Stomach smooth muscle (tissue), 2 donors: ENCODE data around the gene SDC1.

Experiments used
- H3K27ac ChIP-seq: one replicate; pipeline ENCODE4 v1.7.0; 2013; ENCODE audit warnings: mild to moderate bottlenecking, low read length, inconsistent platforms
- H3K27me3 ChIP-seq, 2 donors: one replicate each; pipeline ENCODE4 v1.7.0; 2013; ENCODE audit warnings: low read length in 2 of 2; ENCODE audit not compliant: insufficient read depth in 2 of 2, control insufficient read depth in 1 of 2
- H3K36me3 ChIP-seq, 2 donors: one replicate each; pipeline ENCODE4 v1.7.0; 2013; ENCODE audit warnings: low read length in 2 of 2; ENCODE audit not compliant: control insufficient read depth in 2 of 2, insufficient read depth in 2 of 2
- H3K4me1 ChIP-seq: one replicate; pipeline ENCODE4 v1.7.0; 2013; ENCODE audit warnings: low read length; ENCODE audit not compliant: control insufficient read depth, insufficient read depth
- H3K4me3 ChIP-seq, 2 donors: one replicate each; pipeline ENCODE4 v1.7.0; 2013; ENCODE audit warnings: low read length in 2 of 2
- H3K9ac ChIP-seq, 2 donors: one replicate each; pipeline ENCODE4 v1.7.0; 2013; ENCODE audit warnings: low read length in 2 of 2, mild to moderate bottlenecking in 1 of 2
- H3K9me3 ChIP-seq, 2 donors: one replicate each; pipeline ENCODE4 v1.7.0; 2013; ENCODE audit warnings: low read length in 2 of 2; ENCODE audit not compliant: control insufficient read depth in 2 of 2
- donor health status: healthy.
- donor health status: Pancreatic carcinoma.

SDC1 gene

DNA sequence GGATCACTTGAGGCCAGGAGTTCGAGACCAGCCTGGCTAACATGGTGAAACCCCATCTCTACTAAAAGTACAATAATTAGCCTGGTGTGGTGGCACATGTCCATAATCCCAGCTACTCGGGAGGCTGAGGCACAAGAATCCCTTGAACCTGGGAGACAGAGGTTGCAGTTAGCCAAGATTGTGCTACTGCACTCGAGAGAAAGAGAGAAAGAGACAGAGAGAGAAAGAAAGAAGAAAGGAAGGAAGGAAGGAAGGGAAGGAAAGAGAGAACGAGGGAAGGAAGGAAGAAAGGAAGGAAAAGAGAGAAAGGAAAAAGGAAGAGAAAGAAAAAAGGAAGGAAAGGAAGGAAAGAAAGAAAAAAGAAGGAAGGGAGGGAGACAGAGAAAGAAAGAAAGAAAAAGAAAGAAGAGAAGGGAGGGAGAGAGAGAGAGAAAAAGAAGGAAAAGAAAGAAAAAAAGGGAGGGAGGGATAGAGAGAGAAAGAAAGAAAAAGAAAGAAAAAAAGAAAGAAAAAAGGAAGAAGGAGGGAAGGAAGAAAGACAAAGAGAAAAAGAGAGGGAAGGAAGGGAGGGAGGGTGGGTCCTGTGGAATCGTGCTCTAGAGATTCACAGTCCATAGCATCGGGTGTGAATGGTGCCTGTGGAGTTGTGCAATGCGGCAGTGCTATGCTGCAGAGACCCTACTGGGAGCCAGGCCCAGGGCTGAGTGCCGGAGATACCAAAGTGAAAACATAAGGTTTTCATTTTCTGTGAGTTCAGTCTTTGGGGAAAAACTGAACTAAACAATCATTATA lies 4.6 kb upstream of the SDC1 start:
- Histone ChIP-seq H3K9ac (no peak overlapping the region), H3K36me3 (no peaks in the 10 kb centered on the region), H3K27me3 (peaks cover 3 to 10% of the 10 kb centered on the region in 2 donors), H3K27ac (no peak overlapping the region), H3K4me1 (peaks cover 13% of the 10 kb centered on the region), H3K4me3 (no peak overlapping the region), H3K9me3 (no peaks in the 10 kb centered on the region)

GRCh38 chr2:20227894-20228505 lies 3.1 kb upstream of the SDC1 start:
- Histone ChIP-seq H3K9me3 (no peaks in the 10 kb centered on the region), H3K36me3 (no peaks in the 10 kb centered on the region), H3K4me3 (no peak overlapping the region), H3K9ac (no peak overlapping the region), H3K4me1 (peaks cover 23% of the 10 kb centered on the region), H3K27ac (no peak overlapping the region), H3K27me3 (peaks cover 3 to 10% of the 10 kb centered on the region in 2 donors)

GRCh38 chr2:20226152-20226545 lies 1.2 kb upstream of the SDC1 start:
- Histone ChIP-seq H3K4me3 (no peak overlapping the region), H3K27ac (no peak overlapping the region), H3K27me3 (peaks cover 3 to 10% of the 10 kb centered on the region in 2 donors), H3K9me3 (no peaks in the 10 kb centered on the region), H3K36me3 (no peaks in the 10 kb centered on the region), H3K4me1 (peaks cover 27% of the 10 kb centered on the region), H3K9ac (no peak overlapping the region)

DNA sequence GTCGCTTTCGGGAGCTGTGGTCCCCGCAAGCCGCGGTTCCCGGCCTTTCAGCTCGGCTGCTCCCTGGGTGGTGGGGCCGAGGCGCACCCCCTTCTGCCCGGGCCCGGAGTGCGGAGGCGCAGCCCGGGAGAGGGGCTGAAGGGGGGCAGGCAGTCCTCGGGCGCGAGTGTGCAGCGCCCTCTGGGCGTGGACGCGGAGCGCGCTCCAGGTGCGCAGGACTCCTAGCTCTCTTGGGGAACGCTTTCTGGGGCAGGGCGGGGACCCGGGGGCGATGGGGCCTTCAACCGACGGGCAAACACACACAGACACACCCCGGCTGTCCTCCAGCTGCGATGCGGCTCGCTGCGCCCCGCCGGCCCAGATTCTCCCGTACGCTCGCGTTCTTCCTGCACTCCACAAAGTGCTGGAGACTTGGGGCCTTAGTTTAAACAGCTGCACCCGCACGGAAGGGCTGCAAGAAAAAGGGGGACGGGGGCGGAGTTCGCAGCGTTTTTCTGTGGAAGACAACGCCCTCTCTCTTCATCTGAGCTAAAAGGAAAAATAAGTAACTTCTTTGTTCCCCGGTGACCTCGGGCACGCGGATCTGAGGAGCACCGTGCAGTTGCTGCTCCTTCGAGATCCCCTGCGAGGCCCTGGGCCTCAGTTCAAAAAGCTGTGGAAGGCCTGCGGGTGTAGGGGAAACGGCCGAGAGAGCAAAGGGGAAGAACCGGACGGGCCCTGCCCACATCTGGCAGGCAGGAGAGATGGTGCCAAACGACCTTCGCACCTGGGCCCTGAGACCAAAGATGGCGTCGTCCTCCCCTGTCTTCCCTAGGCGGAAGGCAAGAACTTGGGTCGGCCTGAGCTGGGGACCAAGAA lies 593 bp upstream of the SDC1 start:
- Histone ChIP-seq H3K9ac (no peak overlapping the region), H3K4me1 (peaks cover 27% of the 10 kb centered on the region), H3K4me3 (peak overlapping the region; percentile 46 to 74)

GRCh38 chr2:20224164-20224715 lies 690 bp downstream of the SDC1 start:
- no peaks in the 10 kb centered on the region for H3K36me3 ChIP-seq
- H3K4me3 ChIP-seq, result peak overlapping the region; percentile 67 to 79
- H3K27ac ChIP-seq, result no peak overlapping the region
- peak overlapping the region in 1 of 2 donors; percentile 25 for H3K9ac ChIP-seq
- H3K9me3 ChIP-seq, result no peaks in the 10 kb centered on the region
- peaks cover 27% of the 10 kb centered on the region for H3K4me1 ChIP-seq
- peaks cover 3 to 10% of the 10 kb centered on the region in 2 donors for H3K27me3 ChIP-seq

More for the DNA sequence above, 593 bp upstream of the SDC1 start:
- no peak overlapping the region for H3K27ac ChIP-seq
- H3K36me3 ChIP-seq, result no peaks in the 10 kb centered on the region
- H3K9me3 ChIP-seq, result no peaks in the 10 kb centered on the region
- H3K27me3 ChIP-seq, result peaks cover 3 to 10% of the 10 kb centered on the region in 2 donors

DNA sequence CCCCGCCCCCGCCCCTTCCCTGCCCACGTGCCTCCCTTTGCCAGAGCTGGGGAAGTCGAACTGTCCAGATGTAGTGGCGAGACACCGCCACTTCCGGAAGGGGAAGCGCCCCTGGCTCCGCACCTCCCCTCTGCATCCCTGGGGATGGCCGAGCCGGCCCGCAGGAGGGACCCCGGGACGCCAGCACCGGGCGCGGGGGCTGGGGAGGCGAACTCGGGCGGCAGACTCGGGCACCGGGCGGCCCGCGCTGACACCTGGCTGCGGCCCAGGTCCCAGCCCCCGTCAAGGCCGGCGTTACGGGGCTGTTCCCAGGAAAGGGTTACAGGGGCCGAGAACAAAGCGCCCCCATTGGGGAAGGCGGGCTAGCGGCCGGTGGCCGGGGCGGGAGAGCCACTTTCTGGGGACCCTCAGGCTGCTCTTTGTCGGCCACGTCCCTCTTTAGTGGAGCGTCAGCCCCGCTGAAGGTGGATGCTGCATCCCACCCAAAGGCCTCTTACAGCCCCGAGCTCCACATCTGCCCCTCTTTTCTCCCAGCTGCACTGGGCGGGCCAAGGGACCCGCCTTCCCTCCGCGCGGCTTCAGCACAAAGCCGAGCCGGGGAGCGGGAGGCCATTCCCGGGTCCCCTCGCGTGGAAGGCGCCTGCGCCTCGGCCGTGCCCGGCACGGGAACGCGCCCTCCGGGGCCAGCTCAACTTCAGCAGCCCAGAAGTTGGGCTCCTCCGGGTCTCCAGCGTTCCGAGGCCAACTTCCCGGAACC lies 1.3 kb downstream of the SDC1 start:
- Histone ChIP-seq H3K4me1 (peaks cover 27% of the 10 kb centered on the region), H3K27ac (no peak overlapping the region), H3K27me3 (peaks cover 3 to 9% of the 10 kb centered on the region in 2 donors), H3K36me3 (no peaks in the 10 kb centered on the region), H3K9me3 (no peaks in the 10 kb centered on the region), H3K9ac (peak overlapping the region; percentile 58 to 64), H3K4me3 (peak overlapping the region; percentile 67 to 79)

GRCh38 chr2:20222769-20223406 lies 2.0 kb downstream of the SDC1 start:
- Histone ChIP-seq H3K4me1 (peaks cover 27% of the 10 kb centered on the region), H3K9ac (no peak overlapping the region), H3K27ac (no peak overlapping the region), H3K4me3 (peak overlapping the region; percentile 67 to 79), H3K27me3 (peaks cover 3 to 7% of the 10 kb centered on the region in 2 donors), H3K36me3 (no peaks in the 10 kb centered on the region), H3K9me3 (no peaks in the 10 kb centered on the region)

- peaks cover 3 to 7% of the 10 kb centered on the region in 2 donors for H3K27me3 ChIP-seq
- no peak overlapping the region for H3K4me3 ChIP-seq
- no peak overlapping the region for H3K27ac ChIP-seq
- H3K9me3 ChIP-seq, result no peaks in the 10 kb centered on the region
- H3K36me3 ChIP-seq, result no peaks in the 10 kb centered on the region
- no peak overlapping the region for H3K9ac ChIP-seq
- H3K4me1 ChIP-seq, result peaks cover 27% of the 10 kb centered on the region
Observed at GRCh38 chr2:20222014-20222768, 2.7 kb downstream of the SDC1 start.

GRCh38 chr2:20221555-20221973 lies 3.4 kb downstream of the SDC1 start:
- Histone ChIP-seq H3K4me1 (peaks cover 27% of the 10 kb centered on the region), H3K9ac (no peak overlapping the region), H3K27ac (no peak overlapping the region)

More at GRCh38 chr2:20221555-20221973, 3.4 kb downstream of the SDC1 start:
- H3K27me3 ChIP-seq, result peaks cover 3 to 7% of the 10 kb centered on the region in 2 donors
- H3K9me3 ChIP-seq, result no peaks in the 10 kb centered on the region
- no peaks in the 10 kb centered on the region for H3K36me3 ChIP-seq
- H3K4me3 ChIP-seq, result no peak overlapping the region
